Right lobe of liver (tissue), 4 donors: ENCODE results near the gene SEMA4F.

Experiments used
- POLR2A ChIP-seq: fragments of 450-650 bp; IDR thresholded peaks from one replicate; pipeline ENCODE4 v1.6.1; 2017; ENCODE audit warnings: antibody characterized with exemption, mild to moderate bottlenecking
- TF ChIP-seq, protein P1 (sequence below), 4 donors: fragments of 200-600 bp in 3 of 4; fragments of 450-650 bp in 1 of 4; IDR thresholded peaks; one replicate each; pipeline versions ENCODE4 v1.5.1 to v1.8.0; 2016 to 2022; ENCODE audit warnings: antibody characterized with exemption in 4 of 4, mild to moderate bottlenecking in 2 of 4
- donor health status: DM: no; HTN: no; CAD: no.
- donor health status: DM: no; HTN: no; CAD: no.
- donor health status: DM: no; HTN: yes; CAD: no.

DNA sequence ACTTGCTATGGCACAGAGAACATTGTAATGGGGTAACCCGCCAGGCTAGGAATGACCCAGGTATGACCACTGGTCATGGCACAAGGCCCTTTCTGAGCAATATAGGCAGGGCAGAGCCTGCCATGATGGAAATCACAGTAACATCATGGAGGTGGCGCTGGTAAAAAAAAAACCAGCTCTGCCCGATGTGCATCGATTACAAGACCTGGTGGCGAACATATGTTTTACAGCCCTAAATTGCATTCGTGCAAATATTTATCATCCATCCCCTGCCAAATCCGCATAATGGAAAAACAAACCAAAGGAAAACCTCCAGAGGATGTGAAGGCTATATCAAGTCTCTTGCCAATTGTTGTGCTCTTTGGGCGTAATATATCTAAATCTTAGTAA lies 60.6 kb downstream of the SEMA4F start:
- TF ChIP-seq, protein P1, sequence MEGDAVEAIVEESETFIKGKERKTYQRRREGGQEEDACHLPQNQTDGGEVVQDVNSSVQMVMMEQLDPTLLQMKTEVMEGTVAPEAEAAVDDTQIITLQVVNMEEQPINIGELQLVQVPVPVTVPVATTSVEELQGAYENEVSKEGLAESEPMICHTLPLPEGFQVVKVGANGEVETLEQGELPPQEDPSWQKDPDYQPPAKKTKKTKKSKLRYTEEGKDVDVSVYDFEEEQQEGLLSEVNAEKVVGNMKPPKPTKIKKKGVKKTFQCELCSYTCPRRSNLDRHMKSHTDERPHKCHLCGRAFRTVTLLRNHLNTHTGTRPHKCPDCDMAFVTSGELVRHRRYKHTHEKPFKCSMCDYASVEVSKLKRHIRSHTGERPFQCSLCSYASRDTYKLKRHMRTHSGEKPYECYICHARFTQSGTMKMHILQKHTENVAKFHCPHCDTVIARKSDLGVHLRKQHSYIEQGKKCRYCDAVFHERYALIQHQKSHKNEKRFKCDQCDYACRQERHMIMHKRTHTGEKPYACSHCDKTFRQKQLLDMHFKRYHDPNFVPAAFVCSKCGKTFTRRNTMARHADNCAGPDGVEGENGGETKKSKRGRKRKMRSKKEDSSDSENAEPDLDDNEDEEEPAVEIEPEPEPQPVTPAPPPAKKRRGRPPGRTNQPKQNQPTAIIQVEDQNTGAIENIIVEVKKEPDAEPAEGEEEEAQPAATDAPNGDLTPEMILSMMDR (IDR thresholded peaks at IDR 0.05) = no peak
- no peak for TF ChIP-seq POLR2A
